Testis (tissue), 3 donors: Measurements from ENCODE around the gene KRT8. TPM values are rescaled to one million over a fixed set of nuclear protein-coding genes. Genes with fewer than 3 reads are reported as not detected.

Experiments
- DNase-seq: peaks from one replicate; pipeline ENCODE4 v3.0.0-alpha.2; 2019
- H3K27ac ChIP-seq, 2 donors: fragments of 200-600 bp; sonication (generic); one replicate each; pipeline ENCODE4 v1.5.1; 2019
- H3K27me3 ChIP-seq: fragments of 200-600 bp; sonication (generic); one replicate; pipeline ENCODE4 v1.5.1; 2019
- H3K36me3 ChIP-seq: fragments of 200-600 bp; sonication (generic); one replicate; pipeline ENCODE4 v1.5.1; 2017; ENCODE audit warnings: low read depth; ENCODE audit errors: missing control alignments
- H3K4me1 ChIP-seq: fragments of 200-600 bp; sonication (generic); one replicate; pipeline ENCODE4 v1.5.1; 2019
- H3K4me3 ChIP-seq, 2 donors: fragments of 200-600 bp; sonication (generic); one replicate each; pipeline ENCODE4 v1.5.1; 2017 to 2019
- H3K9me3 ChIP-seq: fragments of 200-600 bp; sonication (generic); one replicate; pipeline ENCODE4 v1.5.1; 2017
- CTCF ChIP-seq, 3 experiments: fragments of 450-650 bp in 2 of 3; fragments of 200-600 bp in 1 of 3; sonication (generic) in 1 of 3; IDR thresholded peaks; one replicate each; pipeline ENCODE4 v1.5.1; 2016 to 2019; ENCODE audit warnings: antibody characterized with exemption in 3 of 3, mild to moderate bottlenecking in 2 of 3, moderate library complexity in 1 of 3
- POLR2A ChIP-seq: fragments of 450-650 bp; IDR thresholded peaks from one replicate; pipeline ENCODE4 v1.6.1; 2017; ENCODE audit warnings: antibody characterized with exemption, mild to moderate bottlenecking, moderate library complexity
- WGBS, 2 donors: methylation state at CpG; one replicate each; pipeline ENCODE4 v1.1.5; 2018; 5-methylcytosine and 5-hydroxymethylcytosine counted together
- intact Hi-C: fragments of 100-400 bp; cut with DNase I; formaldehyde crosslinking; loops from one replicate; pipeline ENCODE4 v1.15.1; 2023; ENCODE audit warnings: low total_unique reads
- polyA plus RNA-seq: library from polyadenylated mRNA; stranded (reverse); fragments of 350-450 nt; fragmentation: Illumina TruSeq; extraction: RNeasy Lipid Tissue Mini Kit (QIAGEN cat#74804); gene quantifications from one replicate; pipeline ENCODE4 v1.2.3, GENCODE V29; 2014; ENCODE audit warnings: low read depth, low replicate concordance; ENCODE audit not compliant: insufficient read depth
- total RNA-seq, 2 donors: library from RNA; depleted of rRNA; stranded (reverse); fragments of >200 nt; gene quantifications; one replicate each; pipeline ENCODE4 v1.2.3, GENCODE V29; 2016

Gene KRT8
- total and polyA plus RNA-seq, 3 donors from 2014 or later: 13.2 to 63.0 (median 14.6) TPM

GRCh38 chr12:52873513-52873831, 31.4 kb downstream of the KRT8 start:
- peaks cover 16% of the 10 kb centered on the region for H3K4me1 ChIP-seq
- H3K36me3 ChIP-seq: no peaks in the 10 kb centered on the region
- no peak for DNase-seq
- H3K4me3 ChIP-seq: peak overlapping the region in 1 of 2 donors; percentile 41
- no peak overlapping the region for H3K27ac ChIP-seq
- intact Hi-C loops: loop anchor here (5.0 to 10.0 kb wide), 2 partner anchors 501 to 719 kb away; no protein-coding TSS in a partner anchor
- WGBS, 2 donors: 61% methylated on average over 4 of the region's 4 CpGs
- H3K9me3 ChIP-seq: no peaks in the 10 kb centered on the region
- no peaks in the 10 kb centered on the region for H3K27me3 ChIP-seq
- TF ChIP-seq CTCF (IDR thresholded peaks at IDR 0.05): no peak

- H3K9me3 ChIP-seq: no peaks in the 10 kb centered on the region
- H3K27ac ChIP-seq: no peak overlapping the region
- no peaks in the 10 kb centered on the region for H3K27me3 ChIP-seq
- no peaks in the 10 kb centered on the region for H3K36me3 ChIP-seq
- peaks cover 16% of the 10 kb centered on the region for H3K4me1 ChIP-seq
- intact Hi-C loops: loop anchor here (5.0 to 10.0 kb wide), 2 partner anchors 501 to 718 kb away; no protein-coding TSS in a partner anchor
- WGBS, 2 donors: 92 to 93% methylated on average over 4 to 10 of the region's 13 CpGs
- TF ChIP-seq CTCF (IDR thresholded peaks at IDR 0.05) (no peak), POLR2A (no peak)
- H3K4me3 ChIP-seq: no peak overlapping the region
- no peak for DNase-seq
These were observed 32.1 kb downstream of the KRT8 start for GRCh38 chr12:52872644-52873389.

- intact Hi-C loops: loop anchor here (5.0 to 10.0 kb wide), 2 partner anchors 499 to 717 kb away; no protein-coding TSS in a partner anchor
- Histone ChIP-seq H3K36me3 (no peaks in the 10 kb centered on the region), H3K27ac (no peak overlapping the region), H3K4me1 (peaks cover 16% of the 10 kb centered on the region), H3K9me3 (no peaks in the 10 kb centered on the region), H3K27me3 (no peaks in the 10 kb centered on the region), H3K4me3 (no peak overlapping the region)
- no peak for DNase-seq
- 69% methylated on average over 9 of the region's 9 CpGs for WGBS, 2 donors
- TF ChIP-seq POLR2A: no peak
- TF ChIP-seq CTCF (IDR thresholded peaks at IDR 0.05): no peak
These were observed 33.4 kb downstream of the KRT8 start for GRCh38 chr12:52871291-52872039.

- Histone ChIP-seq H3K36me3 (no peaks in the 10 kb centered on the region), H3K4me1 (peaks cover 16% of the 10 kb centered on the region), H3K4me3 (no peak overlapping the region), H3K9me3 (no peaks in the 10 kb centered on the region), H3K27me3 (no peaks in the 10 kb centered on the region), H3K27ac (no peak overlapping the region)
- TF ChIP-seq POLR2A (no peak), CTCF (IDR thresholded peaks at IDR 0.05) (peak; percentile 38 to 71 (median 61))
- 51 to 57% methylated on average over 14 of the region's 14 CpGs for WGBS, 2 donors
- intact Hi-C loops: loop anchor here (5.0 to 10.0 kb wide), 2 partner anchors 498 to 716 kb away; no protein-coding TSS in a partner anchor
- DNase-seq: peak; percentile 69
These were observed 34.2 kb downstream of the KRT8 start for GRCh38 chr12:52870361-52871290.
